ENCODE results near the gene EFNB1.

DNA sequence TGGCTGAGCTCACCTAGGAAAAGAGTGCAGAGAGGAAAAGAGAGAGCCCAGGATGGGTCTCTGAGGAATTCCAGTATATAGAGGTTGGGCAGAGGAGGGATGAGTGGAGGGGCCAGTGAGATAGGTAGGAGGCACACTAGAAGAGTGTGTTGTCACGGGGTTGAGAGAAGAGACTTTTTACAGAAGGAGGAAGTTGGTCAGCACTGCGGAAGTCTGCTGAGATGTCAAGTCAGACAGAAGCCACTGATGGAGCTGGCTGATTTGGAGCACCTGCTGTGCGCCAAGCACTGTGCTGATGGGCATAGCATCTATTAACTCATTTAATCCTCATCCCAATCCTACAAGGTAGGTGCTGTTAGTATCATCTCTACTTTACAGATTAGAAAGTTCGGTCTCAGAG lies 60.4 kb downstream of the EFNB1 start:
- TF ChIP-seq, protein P1, sequence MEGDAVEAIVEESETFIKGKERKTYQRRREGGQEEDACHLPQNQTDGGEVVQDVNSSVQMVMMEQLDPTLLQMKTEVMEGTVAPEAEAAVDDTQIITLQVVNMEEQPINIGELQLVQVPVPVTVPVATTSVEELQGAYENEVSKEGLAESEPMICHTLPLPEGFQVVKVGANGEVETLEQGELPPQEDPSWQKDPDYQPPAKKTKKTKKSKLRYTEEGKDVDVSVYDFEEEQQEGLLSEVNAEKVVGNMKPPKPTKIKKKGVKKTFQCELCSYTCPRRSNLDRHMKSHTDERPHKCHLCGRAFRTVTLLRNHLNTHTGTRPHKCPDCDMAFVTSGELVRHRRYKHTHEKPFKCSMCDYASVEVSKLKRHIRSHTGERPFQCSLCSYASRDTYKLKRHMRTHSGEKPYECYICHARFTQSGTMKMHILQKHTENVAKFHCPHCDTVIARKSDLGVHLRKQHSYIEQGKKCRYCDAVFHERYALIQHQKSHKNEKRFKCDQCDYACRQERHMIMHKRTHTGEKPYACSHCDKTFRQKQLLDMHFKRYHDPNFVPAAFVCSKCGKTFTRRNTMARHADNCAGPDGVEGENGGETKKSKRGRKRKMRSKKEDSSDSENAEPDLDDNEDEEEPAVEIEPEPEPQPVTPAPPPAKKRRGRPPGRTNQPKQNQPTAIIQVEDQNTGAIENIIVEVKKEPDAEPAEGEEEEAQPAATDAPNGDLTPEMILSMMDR (IDR thresholded peaks at IDR 0.05; ENCODE audit: control extremely low read depth in 1 of 3, insufficient read depth in 1 of 3, low read depth in 1 of 3, low read length in 3 of 3): no peak
- TF ChIP-seq, protein P2, sequence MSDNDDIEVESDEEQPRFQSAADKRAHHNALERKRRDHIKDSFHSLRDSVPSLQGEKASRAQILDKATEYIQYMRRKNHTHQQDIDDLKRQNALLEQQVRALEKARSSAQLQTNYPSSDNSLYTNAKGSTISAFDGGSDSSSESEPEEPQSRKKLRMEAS (IDR thresholded peaks at IDR 0.05): no peak
- TF ChIP-seq ZNF274 (IDR thresholded peaks at IDR 0.05; ENCODE audit: borderline replicate concordance, extremely low read depth, low read length): no peak
- TF ChIP-seq USF2 (IDR thresholded peaks at IDR 0.05; ENCODE audit: low read length): no peak
- TF ChIP-seq CREB1 (IDR thresholded peaks at IDR 0.05): no peak
- no peak for TF ChIP-seq NANOG (IDR thresholded peaks at IDR 0.05; ENCODE audit: insufficient read depth, low read depth, low read length, poor library complexity, severe bottlenecking)
- TF ChIP-seq GABPA (IDR thresholded peaks at IDR 0.05; ENCODE audit: borderline replicate concordance, insufficient read depth, low read length): no peak
